Hepatocyte (in vitro differentiated cells): ENCODE measurements around the gene STARD10.

Experiments
- EZH2 ChIP-seq: fragments of 200-600 bp; sonication (generic); IDR thresholded peaks from 2 replicates; pipeline ENCODE4 v1.6.1; 2016; ENCODE audit warnings: antibody characterized with exemption, mild to moderate bottlenecking, borderline replicate concordance
- EZH2phosphoT487 ChIP-seq: fragments of 200-600 bp; sonication (generic); IDR thresholded peaks from one replicate; pipeline ENCODE4 v1.6.1; 2018; ENCODE audit warnings: antibody characterized with exemption, mild to moderate bottlenecking, low read depth, moderate library complexity; ENCODE audit not compliant: unreplicated experiment, severe bottlenecking
- TF ChIP-seq, protein P1 (sequence below): fragments of 200-600 bp; sonication (generic); IDR thresholded peaks from 2 replicates; pipeline ENCODE4 v1.5.1; 2016; ENCODE audit warnings: antibody characterized with exemption, mild to moderate bottlenecking; ENCODE audit not compliant: poor library complexity

DNA sequence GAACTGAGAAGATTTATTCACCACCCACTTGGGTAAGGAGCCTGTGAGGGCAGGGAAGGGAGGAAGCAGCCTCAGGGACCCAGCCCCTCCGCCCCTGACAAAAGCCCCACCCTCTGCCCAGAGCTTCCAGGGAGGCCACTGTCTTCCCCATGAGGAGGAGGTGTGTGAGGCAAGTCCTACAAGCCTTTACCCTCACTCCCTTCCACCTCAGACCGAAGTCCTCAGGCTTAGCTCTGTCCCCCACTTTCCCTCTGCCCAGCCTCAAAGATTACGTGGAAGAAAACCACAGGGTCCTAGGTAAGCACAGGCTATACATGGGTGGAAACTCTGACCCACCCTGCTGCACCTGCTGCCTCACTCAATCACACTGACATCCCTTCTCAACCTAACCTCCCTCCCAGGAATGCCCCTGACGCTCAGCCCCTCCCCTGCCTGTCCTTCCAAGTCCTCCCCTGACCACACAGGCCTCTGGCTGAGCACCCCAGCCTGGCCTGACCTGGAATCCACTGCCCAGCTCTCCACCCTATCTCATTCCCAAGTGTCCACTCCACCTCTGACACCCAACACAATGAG, 38.0 kb downstream of the STARD10 start:
- TF ChIP-seq, protein P1, sequence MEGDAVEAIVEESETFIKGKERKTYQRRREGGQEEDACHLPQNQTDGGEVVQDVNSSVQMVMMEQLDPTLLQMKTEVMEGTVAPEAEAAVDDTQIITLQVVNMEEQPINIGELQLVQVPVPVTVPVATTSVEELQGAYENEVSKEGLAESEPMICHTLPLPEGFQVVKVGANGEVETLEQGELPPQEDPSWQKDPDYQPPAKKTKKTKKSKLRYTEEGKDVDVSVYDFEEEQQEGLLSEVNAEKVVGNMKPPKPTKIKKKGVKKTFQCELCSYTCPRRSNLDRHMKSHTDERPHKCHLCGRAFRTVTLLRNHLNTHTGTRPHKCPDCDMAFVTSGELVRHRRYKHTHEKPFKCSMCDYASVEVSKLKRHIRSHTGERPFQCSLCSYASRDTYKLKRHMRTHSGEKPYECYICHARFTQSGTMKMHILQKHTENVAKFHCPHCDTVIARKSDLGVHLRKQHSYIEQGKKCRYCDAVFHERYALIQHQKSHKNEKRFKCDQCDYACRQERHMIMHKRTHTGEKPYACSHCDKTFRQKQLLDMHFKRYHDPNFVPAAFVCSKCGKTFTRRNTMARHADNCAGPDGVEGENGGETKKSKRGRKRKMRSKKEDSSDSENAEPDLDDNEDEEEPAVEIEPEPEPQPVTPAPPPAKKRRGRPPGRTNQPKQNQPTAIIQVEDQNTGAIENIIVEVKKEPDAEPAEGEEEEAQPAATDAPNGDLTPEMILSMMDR: no peak
- no peak for TF ChIP-seq EZH2
- TF ChIP-seq EZH2phosphoT487: no peak
